CD14-positive monocyte (primary cell): ENCODE measurements around the gene NRXN3. TPM values are rescaled to one million over a fixed set of nuclear protein-coding genes. Genes with fewer than 3 reads are reported as not detected.

ENCODE experiments used
- DNase-seq, 3 donors: peaks; one replicate each; pipeline ENCODE4 v3.0.0-alpha.2; 2011 to 2022
- H2AFZ ChIP-seq: 2 replicates; pipeline ENCODE4 v1.6.0; 2012; ENCODE audit warnings: mild to moderate bottlenecking, low read depth, low read length, inconsistent platforms; ENCODE audit not compliant: insufficient read depth, poor library complexity, severe bottlenecking
- H3K27ac ChIP-seq, 2 donors: 1 replicate in 1 of 2; 2 replicates in 1 of 2; pipeline ENCODE4 v1.5.1; 2012 to 2013; ENCODE audit warnings: low read length in 2 of 2, control low read depth in 1 of 2, inconsistent platforms in 1 of 2, low read depth in 1 of 2, mild to moderate bottlenecking in 1 of 2
- H3K27me3 ChIP-seq, 2 donors: one replicate each; pipeline versions ENCODE4 v1.6.0 to v1.6.1; 2011 to 2013; ENCODE audit warnings: low read length in 2 of 2; ENCODE audit not compliant: control insufficient read depth in 2 of 2, insufficient read depth in 2 of 2
- H3K36me3 ChIP-seq, 2 donors: replicated peaks in 1 of 2; 1 replicate in 1 of 2; 2 replicates in 1 of 2; pipeline versions ENCODE4 v1.5.1 to v1.6.1; 2012 to 2013; ENCODE audit warnings: low read length in 2 of 2, control low read depth in 1 of 2, inconsistent platforms in 1 of 2, mild to moderate bottlenecking in 1 of 2; ENCODE audit not compliant: insufficient read depth in 2 of 2, control insufficient read depth in 1 of 2
- H3K4me1 ChIP-seq, 2 donors: 1 replicate in 1 of 2; 2 replicates in 1 of 2; pipeline versions ENCODE4 v1.5.1 to v1.6.1; 2012 to 2013; ENCODE audit warnings: low read length in 2 of 2, control low read depth in 1 of 2, inconsistent platforms in 1 of 2, mild to moderate bottlenecking in 1 of 2, moderate library complexity in 1 of 2; ENCODE audit not compliant: insufficient read depth in 2 of 2, control insufficient read depth in 1 of 2
- H3K4me2 ChIP-seq: replicated peaks from 2 replicates; pipeline ENCODE3; 2012; ENCODE audit warnings: low read length, moderate library complexity, mild to moderate bottlenecking; ENCODE audit not compliant: poor library complexity, severe bottlenecking; ENCODE audit errors: extremely low read depth
- H3K4me3 ChIP-seq, 3 experiments: fragments of 200-600 bp in 1 of 3; sonication (generic) in 1 of 3; replicated peaks in 1 of 3; 1 replicate in 2 of 3; 2 replicates in 1 of 3; pipeline ENCODE4 v1.5.1; 2011 to 2013; ENCODE audit warnings: low read length in 3 of 3, mild to moderate bottlenecking in 3 of 3, control low read depth in 2 of 3, low read depth in 2 of 3, inconsistent platforms in 1 of 3, moderate library complexity in 1 of 3
- H3K79me2 ChIP-seq: 2 replicates; pipeline ENCODE4 v1.6.0; 2012; ENCODE audit warnings: mild to moderate bottlenecking, control low read depth, inconsistent platforms, low read length, moderate library complexity; ENCODE audit not compliant: insufficient read depth
- H3K9ac ChIP-seq: 2 replicates; pipeline ENCODE4 v1.6.0; 2017; ENCODE audit warnings: low read length, mild to moderate bottlenecking; ENCODE audit not compliant: insufficient read depth, poor library complexity, severe bottlenecking
- H3K9me3 ChIP-seq, 2 donors: replicated peaks in 1 of 2; 1 replicate in 1 of 2; 2 replicates in 1 of 2; pipeline versions ENCODE4 v1.5.1 to v1.6.1; 2012 to 2013; ENCODE audit warnings: low read length in 2 of 2, control low read depth in 1 of 2; ENCODE audit not compliant: control insufficient read depth in 1 of 2, insufficient read depth in 1 of 2
- H4K20me1 ChIP-seq: 2 replicates; pipeline ENCODE4 v1.6.0; 2012; ENCODE audit warnings: mild to moderate bottlenecking, low read length, control low read depth, moderate library complexity; ENCODE audit not compliant: insufficient read depth
- H3K27ac Mint-ChIP-seq, 7 donors: one replicate each; pipeline ENCODE4 v1.8.0; 2020; ENCODE audit warnings: mild to moderate bottlenecking in 7 of 7, mixed read lengths in 7 of 7, moderate library complexity in 6 of 7, inconsistent platforms in 2 of 7
- H3K27me3 Mint-ChIP-seq, 3 donors: one replicate each; pipeline ENCODE4 v1.8.0; 2021 to 2022; ENCODE audit warnings: low read depth in 3 of 3, mild to moderate bottlenecking in 3 of 3, mixed read lengths in 3 of 3, moderate library complexity in 3 of 3, inconsistent platforms in 1 of 3
- H3K36me3 Mint-ChIP-seq, 2 donors: one replicate each; pipeline ENCODE4 v1.8.0; 2020; ENCODE audit warnings: mixed read lengths in 2 of 2, inconsistent platforms in 1 of 2, mild to moderate bottlenecking in 1 of 2
- H3K4me1 Mint-ChIP-seq: one replicate; pipeline ENCODE4 v1.8.0; 2020; ENCODE audit warnings: mild to moderate bottlenecking, mixed read lengths
- H3K4me3 Mint-ChIP-seq, 2 donors: one replicate each; pipeline ENCODE4 v1.8.0; 2020; ENCODE audit warnings: mild to moderate bottlenecking in 2 of 2, mixed read lengths in 2 of 2, moderate library complexity in 1 of 2
- H3K9me3 Mint-ChIP-seq, 7 donors: one replicate each; pipeline ENCODE4 v1.8.0; 2020 to 2022; ENCODE audit warnings: mixed read lengths in 7 of 7, mild to moderate bottlenecking in 6 of 7, moderate library complexity in 6 of 7, inconsistent platforms in 2 of 7
- WGBS: methylation state at CpG from one replicate; pipeline ENCODE4 v1.1.5; 2013; ENCODE audit warnings: missing lambda C conversion rate; ENCODE audit not compliant: insufficient coverage; 5-methylcytosine and 5-hydroxymethylcytosine counted together
- intact Hi-C, 2 donors: fragments of 100-400 bp; cut with micrococcal nuclease; formaldehyde crosslinking; loops; one replicate each; pipeline versions ENCODE4 v1.15.0 to v1.15.1; 2023
- polyA plus RNA-seq, 3 donors: library from polyadenylated mRNA; depleted of rRNA in 1 of 3; unstranded in 2 of 3; stranded (reverse) in 1 of 3; fragments of 300-500 nt in 2 of 3; fragments of >200 nt in 1 of 3; fragmentation: Illumina TruSeq in 2 of 3; gene quantifications; 1 replicate in 2 of 3; 2 replicates in 1 of 3; pipeline ENCODE4 v1.2.3, GENCODE V29; 2012 to 2021
- TF ChIP-seq, protein P1 (sequence below): fragments of 200-600 bp; IDR thresholded peaks from one replicate; pipeline ENCODE4 v1.8.0; 2022; ENCODE audit warnings: antibody characterized with exemption, mild to moderate bottlenecking

The NRXN3 gene
- polyA plus RNA-seq, 3 donors = not detected

DNA sequence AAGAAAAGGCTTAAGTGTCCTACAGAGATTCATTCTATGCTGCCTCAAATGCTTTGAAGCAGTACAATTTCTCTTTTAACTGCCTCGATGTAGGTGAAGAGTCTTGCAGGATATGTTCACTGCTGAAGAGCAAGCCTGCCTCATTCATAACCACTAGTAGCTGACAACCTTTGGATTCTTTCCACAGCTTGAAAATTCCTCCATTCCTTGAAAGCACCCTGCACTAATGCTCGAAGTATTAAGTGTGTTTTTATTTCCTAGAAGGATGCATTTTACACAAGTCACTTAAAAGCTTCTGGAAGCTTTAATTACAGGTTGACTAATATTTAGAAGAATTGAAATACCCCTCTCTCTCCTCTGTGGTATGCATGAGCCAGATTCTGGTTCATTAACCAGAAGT, 1611.7 kb downstream of the NRXN3 start:
- Histone ChIP-seq H3K9ac (no peak overlapping the region), H3K36me3 (no peaks in the 10 kb centered on the region), H3K4me1 (no peaks in the 10 kb centered on the region), H4K20me1 (no peaks in the 10 kb centered on the region), H3K4me2 (no peak overlapping the region), H3K27ac (no peak overlapping the region), H3K27me3 (no peaks in the 10 kb centered on the region), H3K9me3 (no peaks in the 10 kb centered on the region), H3K79me2 (no peaks in the 10 kb centered on the region), H2AFZ (no peak overlapping the region), H3K4me3 (no peak overlapping the region)
- H3K36me3 Mint-ChIP-seq = no peaks in the 10 kb centered on the region
- no peak overlapping the region for H3K27ac Mint-ChIP-seq
- no CpG with 5 or more reads among the region's 2 CpGs for WGBS
- intact Hi-C loops = no loop called here
- no peak overlapping the region for H3K4me3 Mint-ChIP-seq
- H3K9me3 Mint-ChIP-seq = peaks cover 0 to 5% (median 0%) of the 10 kb centered on the region in 7 donors
- TF ChIP-seq, protein P1, sequence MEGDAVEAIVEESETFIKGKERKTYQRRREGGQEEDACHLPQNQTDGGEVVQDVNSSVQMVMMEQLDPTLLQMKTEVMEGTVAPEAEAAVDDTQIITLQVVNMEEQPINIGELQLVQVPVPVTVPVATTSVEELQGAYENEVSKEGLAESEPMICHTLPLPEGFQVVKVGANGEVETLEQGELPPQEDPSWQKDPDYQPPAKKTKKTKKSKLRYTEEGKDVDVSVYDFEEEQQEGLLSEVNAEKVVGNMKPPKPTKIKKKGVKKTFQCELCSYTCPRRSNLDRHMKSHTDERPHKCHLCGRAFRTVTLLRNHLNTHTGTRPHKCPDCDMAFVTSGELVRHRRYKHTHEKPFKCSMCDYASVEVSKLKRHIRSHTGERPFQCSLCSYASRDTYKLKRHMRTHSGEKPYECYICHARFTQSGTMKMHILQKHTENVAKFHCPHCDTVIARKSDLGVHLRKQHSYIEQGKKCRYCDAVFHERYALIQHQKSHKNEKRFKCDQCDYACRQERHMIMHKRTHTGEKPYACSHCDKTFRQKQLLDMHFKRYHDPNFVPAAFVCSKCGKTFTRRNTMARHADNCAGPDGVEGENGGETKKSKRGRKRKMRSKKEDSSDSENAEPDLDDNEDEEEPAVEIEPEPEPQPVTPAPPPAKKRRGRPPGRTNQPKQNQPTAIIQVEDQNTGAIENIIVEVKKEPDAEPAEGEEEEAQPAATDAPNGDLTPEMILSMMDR = no peak
- peaks cover 0 to 3% (median 2%) of the 10 kb centered on the region in 3 donors for H3K27me3 Mint-ChIP-seq
- no peak for DNase-seq
- no peaks in the 10 kb centered on the region for H3K4me1 Mint-ChIP-seq

DNA sequence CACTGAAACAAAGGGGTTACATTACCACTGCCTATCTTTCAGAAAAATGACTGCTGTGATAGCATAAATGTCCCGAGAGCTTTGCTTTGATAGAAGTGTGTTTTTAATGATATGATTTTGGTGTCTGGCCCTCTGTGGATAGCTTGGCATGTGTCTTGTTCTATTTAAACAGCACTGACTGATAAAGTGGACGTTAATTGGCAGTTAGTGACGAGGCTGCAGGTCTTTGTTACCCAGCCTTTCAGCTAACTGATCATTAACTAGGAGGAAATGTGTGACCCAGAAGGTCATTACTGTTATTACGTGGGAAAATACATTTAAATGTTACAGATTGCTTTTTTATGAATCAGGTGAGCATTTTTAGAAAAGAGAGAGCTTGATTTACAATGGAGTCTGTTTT, 1612.9 kb downstream of the NRXN3 start:
- Histone ChIP-seq H3K4me3 (no peak overlapping the region), H3K9me3 (no peaks in the 10 kb centered on the region), H3K27ac (no peak overlapping the region), H3K9ac (no peak overlapping the region), H3K4me2 (no peak overlapping the region), H4K20me1 (no peaks in the 10 kb centered on the region), H3K36me3 (no peaks in the 10 kb centered on the region), H3K4me1 (no peaks in the 10 kb centered on the region), H2AFZ (no peak overlapping the region), H3K79me2 (no peaks in the 10 kb centered on the region), H3K27me3 (no peaks in the 10 kb centered on the region)
- H3K27me3 Mint-ChIP-seq = peaks cover 0 to 3% (median 2%) of the 10 kb centered on the region in 3 donors
- intact Hi-C loops = no loop called here
- H3K27ac Mint-ChIP-seq = no peak overlapping the region
- no peaks in the 10 kb centered on the region for H3K4me1 Mint-ChIP-seq
- no peak overlapping the region for H3K4me3 Mint-ChIP-seq
- peaks cover 0 to 5% (median 0%) of the 10 kb centered on the region in 7 donors for H3K9me3 Mint-ChIP-seq
- no CpG with 5 or more reads among the region's 4 CpGs for WGBS
- H3K36me3 Mint-ChIP-seq = no peaks in the 10 kb centered on the region
- DNase-seq = no peak
- TF ChIP-seq, protein P1 = no peak
